Occipital lobe (tissue), 2 donors: ENCODE measurements around the gene KAZN. TPM values are rescaled to one million over a fixed set of nuclear protein-coding genes. Genes with fewer than 3 reads are reported as not detected.

Source experiments
- DNase-seq: peaks from one replicate; lab custom pipeline; 2025; lab: John Stamatoyannopoulos, UW
- total RNA-seq: library from RNA; depleted of rRNA; stranded (reverse); fragments of >200 nt; gene quantifications from one replicate; pipeline ENCODE4 v1.2.3, GENCODE V29; 2014

The KAZN gene
- total RNA-seq, 1 donor from 2014 or later, result 27.5 TPM

DNA sequence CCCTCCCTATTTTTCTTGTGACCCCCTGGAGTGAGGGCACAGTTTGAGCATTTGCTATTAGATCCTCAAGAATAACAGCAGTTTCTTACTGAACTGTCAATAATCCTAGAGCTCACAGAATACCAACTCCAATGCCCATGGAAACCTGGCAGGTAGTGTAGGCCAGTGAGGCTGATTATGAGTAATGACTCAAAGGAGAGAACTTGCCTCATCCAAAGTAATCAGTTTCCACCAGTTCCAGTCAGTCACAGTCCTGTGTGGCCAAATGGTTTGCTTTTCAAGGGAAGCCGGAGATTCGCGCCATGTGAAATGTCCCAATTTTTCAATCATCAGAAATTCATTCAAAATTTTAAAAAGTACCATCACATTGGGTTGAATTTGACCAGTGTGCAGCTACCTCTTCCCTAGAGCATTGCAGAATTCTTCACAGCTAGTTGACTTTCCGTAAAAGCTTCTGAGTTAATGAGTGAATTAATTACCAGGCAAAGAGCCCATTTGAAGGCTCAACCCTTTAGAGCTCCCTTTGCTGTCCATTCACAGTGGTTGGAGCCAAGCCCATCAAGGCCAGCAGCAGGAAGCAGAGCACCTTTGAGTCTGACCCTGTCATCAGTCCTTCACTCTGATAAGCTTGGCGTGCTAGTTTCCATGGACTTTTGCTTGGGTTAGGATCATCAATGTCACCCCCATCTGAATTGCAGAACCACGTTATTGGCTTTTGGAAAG is 170.3 kb downstream of the KAZN start:
- DNase-seq, result no peak

- DNase-seq, result no peak
These were observed 171.2 kb downstream of the KAZN start for GRCh38 chr1:14769486-14770274.

DNA sequence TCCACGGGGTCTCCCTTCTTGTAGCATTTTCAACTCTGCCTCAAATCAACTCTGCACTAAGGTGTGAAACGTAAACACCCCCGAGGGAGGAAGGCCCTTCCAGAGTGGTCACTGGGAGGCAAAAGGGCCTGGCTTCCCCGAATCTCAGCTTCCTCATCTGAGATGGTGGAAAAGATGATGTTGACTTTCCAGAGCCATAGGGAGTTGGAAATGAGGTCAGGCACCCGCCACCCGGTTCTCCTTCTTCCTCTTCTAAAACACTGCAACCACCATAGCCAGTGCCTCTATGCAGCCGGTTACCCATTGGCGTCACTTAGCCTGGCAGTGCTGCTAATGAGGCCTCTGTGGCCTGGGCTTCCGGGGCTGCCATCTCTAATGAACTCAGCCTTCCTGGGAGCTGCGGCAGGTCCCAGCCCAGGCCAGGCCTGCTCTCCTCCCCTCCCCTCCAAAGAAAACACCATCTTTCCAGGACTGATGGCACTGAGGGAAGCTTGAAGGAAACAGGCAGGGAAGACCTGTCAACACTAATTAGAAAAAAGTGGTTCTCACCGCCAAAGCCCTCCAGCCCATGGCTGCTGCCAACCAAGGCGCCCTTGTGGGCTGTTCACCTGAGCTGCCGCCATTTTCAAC is 175.0 kb downstream of the KAZN start:
- DNase-seq, result no peak

DNA sequence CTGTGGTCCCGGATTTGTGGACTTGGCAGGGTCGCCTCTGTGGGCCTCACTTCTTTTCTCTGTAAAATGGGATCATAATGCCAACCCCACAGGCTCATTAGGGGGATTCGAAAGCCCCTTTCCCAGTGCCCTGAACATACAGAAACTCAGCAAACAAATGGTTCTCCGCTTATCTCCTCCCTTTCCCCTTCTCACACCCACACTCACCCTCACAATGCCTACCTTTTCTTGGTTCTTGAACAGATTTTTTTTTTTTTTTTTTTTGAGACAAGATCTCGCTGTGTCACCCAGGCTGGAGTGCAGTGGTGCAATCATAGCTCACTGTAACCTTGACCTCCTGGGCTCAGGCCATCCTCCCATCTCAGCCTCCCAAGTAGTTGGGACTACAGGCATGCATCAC is 175.7 kb downstream of the KAZN start:
- DNase-seq, result no peak

DNA sequence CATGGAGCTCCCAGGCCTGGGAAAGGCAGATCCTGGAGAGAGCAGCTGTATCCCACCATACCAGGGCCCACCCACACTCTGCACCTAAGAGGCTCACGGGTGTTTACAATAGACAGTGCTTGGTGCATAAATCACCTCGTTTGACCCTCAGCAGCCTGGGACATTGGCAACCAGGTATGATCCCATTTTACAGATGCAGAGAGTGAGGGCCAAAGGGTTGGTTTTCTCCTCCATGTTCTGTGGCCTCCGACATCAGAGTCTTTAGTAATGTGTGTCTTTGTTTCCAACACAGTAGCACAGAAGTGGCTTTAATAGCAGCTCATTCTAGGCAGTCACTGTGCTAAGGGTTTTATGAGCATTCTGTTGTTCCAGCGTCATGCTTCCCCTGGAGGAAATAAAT is 176.5 kb downstream of the KAZN start:
- DNase-seq, result no peak

- no peak for DNase-seq
These were observed 176.9 kb downstream of the KAZN start for GRCh38 chr1:14775434-14775833.

DNA sequence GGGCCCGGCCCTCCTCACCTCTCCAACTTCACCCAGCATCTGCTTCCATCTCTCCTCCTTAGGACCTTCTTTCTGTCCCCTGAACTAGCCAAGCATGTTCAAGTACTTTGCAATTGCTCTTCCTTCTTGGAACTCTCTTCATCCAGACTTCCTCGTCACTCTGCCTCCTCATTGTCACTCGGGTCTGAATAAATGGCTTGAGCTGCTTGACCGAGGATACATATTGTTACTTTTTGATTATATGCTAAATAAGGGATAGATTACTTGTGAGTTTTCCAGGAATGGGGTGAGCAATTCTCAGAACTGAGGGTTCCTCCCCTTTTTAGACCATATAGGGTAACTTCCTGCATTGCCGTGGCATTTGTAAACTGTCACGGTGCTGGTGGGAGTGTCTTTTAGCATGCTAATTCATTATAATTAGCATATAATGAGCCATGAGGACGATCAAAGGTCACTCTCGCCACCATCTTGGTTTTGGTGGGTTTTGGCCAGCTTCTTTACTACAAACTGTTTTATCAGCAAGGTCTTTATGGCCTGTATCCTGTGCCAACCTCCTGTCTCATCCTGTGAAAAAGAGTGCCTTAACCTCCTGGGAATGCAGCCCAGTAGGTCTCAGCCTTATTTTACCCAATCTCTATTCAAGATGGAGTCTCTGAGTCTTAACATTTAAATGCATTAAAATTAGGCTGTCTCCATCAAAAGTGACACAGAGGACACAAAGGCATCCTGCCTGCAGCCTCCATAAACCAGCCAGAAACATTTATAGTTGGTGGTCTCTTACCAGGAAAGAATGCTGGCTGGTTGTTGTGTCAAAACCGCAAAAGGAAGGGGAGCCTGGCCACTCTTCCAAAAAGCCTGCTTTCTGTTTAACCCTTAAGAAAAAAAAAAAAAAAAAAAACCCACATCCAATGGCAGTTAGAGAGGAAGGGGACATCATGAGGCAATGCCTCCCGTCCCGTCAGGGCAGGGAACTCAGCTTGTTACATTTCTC is 179.3 kb downstream of the KAZN start:
- DNase-seq, result no peak

DNA sequence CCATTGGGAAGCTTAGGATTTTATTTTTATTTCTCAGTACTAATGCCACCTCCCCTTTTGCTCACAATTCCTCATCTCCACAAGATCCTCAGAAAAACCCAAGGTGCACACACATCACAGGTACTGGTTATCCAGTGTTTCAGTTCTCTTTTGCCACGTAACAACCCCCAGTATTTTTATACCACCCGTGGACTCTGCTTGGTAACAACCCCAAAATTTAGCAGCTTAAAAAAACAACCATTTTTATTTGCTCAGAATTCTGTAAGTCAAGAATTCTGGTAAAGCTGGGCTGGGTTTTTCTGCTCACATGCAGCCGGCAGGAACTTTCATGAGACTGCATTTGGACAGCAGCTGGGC is 180.0 kb downstream of the KAZN start:
- no peak for DNase-seq

- no peak for DNase-seq
These were observed 180.7 kb downstream of the KAZN start for GRCh38 chr1:14778898-14779865.

- no peak for DNase-seq
These were observed 181.8 kb downstream of the KAZN start for GRCh38 chr1:14780271-14780670.

DNA sequence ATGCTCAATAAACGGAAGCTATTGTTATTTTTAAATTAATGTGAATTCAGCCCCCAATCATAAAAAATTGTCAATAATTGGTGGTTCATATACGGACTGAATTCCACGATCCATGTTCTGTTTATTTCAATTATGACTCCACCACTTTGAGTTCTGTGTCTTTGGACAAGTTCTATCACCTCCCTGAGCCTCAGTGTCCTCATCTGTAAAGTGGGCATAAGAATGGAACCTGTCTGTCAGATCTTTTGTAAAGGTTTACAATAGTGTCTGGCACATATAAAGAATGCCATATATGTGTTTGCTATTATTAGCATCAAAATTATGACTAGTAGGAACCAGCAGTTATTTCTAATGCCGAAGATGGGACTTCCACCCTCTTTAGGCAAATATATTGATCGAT is 183.3 kb downstream of the KAZN start:
- DNase-seq, result no peak

DNA sequence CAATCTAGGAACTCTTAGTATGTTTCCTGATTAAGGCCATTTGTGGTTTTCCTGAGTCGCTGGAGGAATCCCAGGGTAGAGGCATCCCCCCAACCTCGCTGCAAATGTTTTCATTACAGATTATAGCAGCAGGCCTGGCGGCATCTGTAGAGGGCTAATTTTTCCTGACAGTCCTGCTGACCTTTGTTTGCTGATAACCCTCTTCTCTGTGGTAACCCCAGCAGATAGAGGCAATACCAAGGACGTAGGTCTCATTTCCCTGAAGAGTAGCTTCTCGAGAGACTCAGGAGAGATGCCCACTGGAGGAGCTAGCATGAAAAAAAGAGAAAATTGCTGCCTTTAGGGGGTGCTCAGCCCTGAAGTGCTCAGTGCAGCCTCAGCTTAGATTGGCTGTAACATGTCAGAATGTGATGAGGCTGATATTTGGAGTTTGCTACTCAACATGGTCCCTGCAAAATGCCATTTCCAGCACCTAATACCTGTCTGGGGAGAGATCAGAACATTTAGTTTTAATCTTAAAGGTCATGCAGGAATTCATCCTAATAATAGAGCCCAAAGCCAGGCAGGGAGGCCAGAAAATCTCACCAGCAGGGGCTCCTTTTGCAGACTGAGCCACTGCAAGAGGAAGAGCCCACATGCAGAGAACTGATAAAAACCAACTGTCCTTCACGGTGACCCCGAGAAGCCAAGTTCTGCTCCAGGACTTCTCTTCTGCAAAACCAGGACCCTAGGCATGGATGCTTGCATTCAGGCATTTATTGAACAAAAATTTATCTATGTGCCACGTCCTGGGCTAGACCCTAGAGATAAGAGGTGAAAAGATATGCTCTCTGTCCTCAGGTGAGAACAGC is 184.5 kb downstream of the KAZN start:
- no peak for DNase-seq

- no peak for DNase-seq
These were observed 185.1 kb downstream of the KAZN start for GRCh38 chr1:14783592-14783886.

GRCh38 chr1:14784790-14785773 is 186.6 kb downstream of the KAZN start:
- no peak for DNase-seq

GRCh38 chr1:14786109-14786675 is 187.7 kb downstream of the KAZN start:
- DNase-seq, result no peak

DNA sequence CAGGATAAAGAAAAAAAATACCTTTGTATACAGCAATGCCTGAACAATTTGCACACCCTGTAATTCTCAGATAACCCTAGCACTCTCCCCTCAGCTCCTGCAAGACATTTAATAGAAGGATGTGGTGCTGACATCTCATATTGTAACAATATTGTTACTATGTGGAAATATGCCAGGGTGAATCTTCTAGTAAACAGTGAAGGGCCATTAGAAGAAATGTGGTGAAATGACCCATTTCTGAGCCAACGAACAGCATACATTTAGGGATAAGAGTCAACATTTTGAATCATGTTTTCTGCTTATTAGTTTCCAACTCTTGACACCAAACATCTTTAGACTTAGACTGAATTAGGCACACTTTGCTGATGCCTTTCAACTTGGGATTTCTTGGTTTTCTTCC is 188.2 kb downstream of the KAZN start:
- DNase-seq, result no peak

DNA sequence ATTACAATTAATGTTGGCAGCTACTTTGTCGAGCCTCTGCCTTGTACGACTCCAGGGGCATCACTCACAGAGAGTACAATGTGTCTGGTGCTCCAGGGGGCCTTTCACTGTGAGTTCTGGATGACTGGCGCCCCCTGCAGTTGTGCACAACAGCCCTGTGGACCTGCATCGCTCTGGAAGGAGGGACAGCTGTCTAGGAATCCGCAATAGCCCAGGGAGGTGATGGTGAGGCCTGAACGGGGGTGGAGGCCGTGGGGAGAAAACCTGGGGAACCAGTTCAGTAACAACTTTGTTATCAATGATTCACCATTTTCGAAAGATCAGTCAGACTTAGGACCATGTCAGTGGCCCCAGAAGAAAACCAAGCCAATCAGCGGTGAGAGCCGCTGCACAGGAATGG is 189.1 kb downstream of the KAZN start:
- DNase-seq, result no peak

GRCh38 chr1:14788080-14788479 is 189.6 kb downstream of the KAZN start:
- DNase-seq, result no peak
